GM06990 (cell line): ENCODE results near the gene HUWE1.

Source experiments
- DNase-seq: peaks from one replicate; pipeline ENCODE4 v3.0.0-alpha.2; 2011; ENCODE audit not compliant: insufficient read length; ENCODE audit errors: extremely low read depth
- H3K27me3 ChIP-seq: replicated peaks from 2 replicates; pipeline ENCODE4 v1.6.0; 2011; ENCODE audit warnings: low read length; ENCODE audit not compliant: control insufficient read depth, insufficient read depth
- H3K36me3 ChIP-seq: 2 replicates; pipeline ENCODE4 v1.5.1; 2011; ENCODE audit warnings: low read length; ENCODE audit not compliant: control insufficient read depth, insufficient read depth
- H3K4me3 ChIP-seq: replicated peaks from 2 replicates; pipeline ENCODE4 v1.5.1; 2011; ENCODE audit warnings: low read depth, mild to moderate bottlenecking, control low read depth, low read length
- CTCF ChIP-seq: IDR thresholded peaks from 2 replicates; pipeline ENCODE4 v1.5.1; 2011; ENCODE audit warnings: low read length, control low read depth, mild to moderate bottlenecking, inconsistent platforms; ENCODE audit not compliant: insufficient read depth, poor library complexity, severe bottlenecking

HUWE1 gene

GRCh38 chrX:53714580-53715345 is 28.2 kb upstream of the HUWE1 start:
- Histone ChIP-seq H3K4me3 (peak overlapping the region; percentile 54), H3K27me3 (no peaks in the 10 kb centered on the region), H3K36me3 (no peaks in the 10 kb centered on the region)
- peak; percentile 69 for DNase-seq
- peak; percentile 20 for TF ChIP-seq CTCF

- H3K4me3 ChIP-seq = peak overlapping the region; percentile 54
- no peak for TF ChIP-seq CTCF
- H3K36me3 ChIP-seq = no peaks in the 10 kb centered on the region
- peak; percentile 59 for DNase-seq
- H3K27me3 ChIP-seq = no peaks in the 10 kb centered on the region
Observed at GRCh38 chrX:53713987-53714579, 27.6 kb upstream of the HUWE1 start.

- no peaks in the 10 kb centered on the region for H3K27me3 ChIP-seq
- H3K36me3 ChIP-seq = no peaks in the 10 kb centered on the region
- no peak for DNase-seq
- no peak overlapping the region for H3K4me3 ChIP-seq
- TF ChIP-seq CTCF = no peak
Observed at GRCh38 chrX:53711436-53711835, 24.9 kb upstream of the HUWE1 start.

- Histone ChIP-seq H3K27me3 (no peaks in the 10 kb centered on the region), H3K4me3 (no peak overlapping the region), H3K36me3 (no peaks in the 10 kb centered on the region)
- no peak for TF ChIP-seq CTCF
- no peak for DNase-seq
Observed at GRCh38 chrX:53704854-53705253, 18.3 kb upstream of the HUWE1 start.

- no peaks in the 10 kb centered on the region for H3K36me3 ChIP-seq
- DNase-seq = peak; percentile 38
- no peak overlapping the region for H3K4me3 ChIP-seq
- TF ChIP-seq CTCF = no peak
- no peaks in the 10 kb centered on the region for H3K27me3 ChIP-seq
Observed at GRCh38 chrX:53704294-53704693, 17.8 kb upstream of the HUWE1 start.
